SU-DHL-6 (cell line): Measurements from ENCODE around the gene EGLN1.

Experiments used
- H2AFZ ChIP-seq: fragments of 200-600 bp; sonication (generic); 2 replicates; pipeline ENCODE4 v1.6.1; 2014; ENCODE audit warnings: low read depth, mild to moderate bottlenecking, moderate library complexity, mixed read lengths, antibody characterized with exemption, low read length; ENCODE audit not compliant: severe bottlenecking
- H3F3A ChIP-seq: fragments of 200-600 bp; shearing (Covaris generic); 2 replicates; pipeline ENCODE4 v1.6.0; 2016; ENCODE audit warnings: antibody characterized with exemption, mild to moderate bottlenecking; ENCODE audit not compliant: insufficient read depth
- H3K27ac ChIP-seq: fragments of 200-600 bp; sonication (generic); 2 replicates; pipeline ENCODE4 v1.5.1; 2016; ENCODE audit warnings: low read depth, mild to moderate bottlenecking, low read length, moderate library complexity, mixed read lengths
- H3K27me3 ChIP-seq: fragments of 200-600 bp; sonication (generic), shearing (Covaris generic); 2 replicates; pipeline ENCODE4 v1.6.0; 2014; ENCODE audit warnings: mild to moderate bottlenecking, low read length
- H3K36me3 ChIP-seq: fragments of 200-600 bp; sonication (generic); 2 replicates; pipeline ENCODE4 v1.6.1; 2014; ENCODE audit warnings: mild to moderate bottlenecking, low read length, mixed read lengths
- H3K4me2 ChIP-seq: fragments of 300-600, 200-600 bp; shearing (Covaris generic), sonication (generic); 2 replicates; pipeline ENCODE4 v1.6.0; 2014; ENCODE audit warnings: low read length, low read depth, mild to moderate bottlenecking; ENCODE audit not compliant: poor library complexity, severe bottlenecking
- H3K4me3 ChIP-seq: fragments of 200-600 bp; sonication (generic); 2 replicates; pipeline ENCODE4 v1.5.1; 2014; ENCODE audit warnings: antibody characterized with exemption, low read length, mild to moderate bottlenecking, mixed read lengths; ENCODE audit not compliant: insufficient read depth, poor library complexity, severe bottlenecking
- H3K79me2 ChIP-seq: fragments of 200-600 bp; sonication (generic); 2 replicates; pipeline ENCODE4 v1.6.1; 2014; ENCODE audit warnings: mild to moderate bottlenecking, low read length, moderate library complexity; ENCODE audit not compliant: insufficient read depth
- H3K9ac ChIP-seq: fragments of 200-600 bp; sonication (generic); 2 replicates; pipeline ENCODE4 v1.7.0; 2014; ENCODE audit warnings: mild to moderate bottlenecking, low read length
- H3K9me2 ChIP-seq: fragments of 200-600 bp; sonication (generic); replicated peaks from 2 replicates; pipeline ENCODE4 v1.6.1; 2014; ENCODE audit warnings: low read length; ENCODE audit not compliant: insufficient read depth
- H3K9me3 ChIP-seq: fragments of 200-600 bp; sonication (generic); 2 replicates; pipeline ENCODE4 v1.6.1; 2014; ENCODE audit warnings: low read length, mixed read lengths; ENCODE audit not compliant: insufficient read depth
- H4K20me1 ChIP-seq: fragments of 200-600 bp; sonication (generic); 2 replicates; pipeline ENCODE4 v1.6.1; 2014; ENCODE audit warnings: low read depth, mild to moderate bottlenecking, antibody characterized with exemption, low read length, moderate library complexity, mixed read lengths
- CTCF ChIP-seq: fragments of 200-600 bp; sonication (generic); IDR thresholded peaks from one replicate; pipeline ENCODE4 v1.5.1; 2017; ENCODE audit warnings: antibody characterized with exemption, mild to moderate bottlenecking, low read length, moderate library complexity; ENCODE audit not compliant: insufficient read depth, poor library complexity, severe bottlenecking
- EZH2phosphoT487 ChIP-seq: fragments of 200-600 bp; sonication (generic), shearing (Covaris generic); conservative IDR thresholded peaks from 2 replicates; pipeline ENCODE4 v1.6.1; 2018; ENCODE audit warnings: mild to moderate bottlenecking, antibody characterized with exemption, low read length, moderate library complexity, mixed read lengths

EGLN1 gene

GRCh38 chr1:231326248-231326647, 95.8 kb downstream of the EGLN1 start:
- TF ChIP-seq EZH2phosphoT487 (no peak), CTCF (no peak)
- Histone ChIP-seq H3K4me3 (no peak overlapping the region), H2AFZ (no peak overlapping the region)

GRCh38 chr1:231324660-231325059, 97.4 kb downstream of the EGLN1 start:
- H3K4me3 ChIP-seq = no peak overlapping the region

More at GRCh38 chr1:231326248-231326647, 95.8 kb downstream of the EGLN1 start:
- Histone ChIP-seq H3K36me3 (no peaks in the 10 kb centered on the region), H3K9me3 (no peaks in the 10 kb centered on the region), H3F3A (no peaks in the 10 kb centered on the region), H3K79me2 (peaks cover 4% of the 10 kb centered on the region; the same call in 1 of the 2 replicates), H3K9ac (no peak overlapping the region), H4K20me1 (no peaks in the 10 kb centered on the region; the same call in 1 of the 2 replicates), H3K27ac (no peak overlapping the region), H3K4me2 (no peak overlapping the region), H3K9me2 (no peaks in the 10 kb centered on the region), H3K27me3 (no peaks in the 10 kb centered on the region)

GRCh38 chr1:231322880-231323530, 99.1 kb downstream of the EGLN1 start:
- Histone ChIP-seq H3F3A (no peaks in the 10 kb centered on the region), H3K9me2 (no peaks in the 10 kb centered on the region), H3K79me2 (no peaks in the 10 kb centered on the region), H3K36me3 (no peaks in the 10 kb centered on the region), H3K9ac (no peak overlapping the region), H3K4me2 (no peak overlapping the region), H3K27ac (no peak overlapping the region), H2AFZ (no peak overlapping the region), H3K27me3 (no peaks in the 10 kb centered on the region), H3K4me3 (no peak overlapping the region), H3K9me3 (no peaks in the 10 kb centered on the region), H4K20me1 (no peaks in the 10 kb centered on the region; the same call in 1 of the 2 replicates)
- TF ChIP-seq CTCF (no peak), EZH2phosphoT487 (no peak)

More at GRCh38 chr1:231324660-231325059, 97.4 kb downstream of the EGLN1 start:
- no peaks in the 10 kb centered on the region for H3K36me3 ChIP-seq
- H3K4me2 ChIP-seq = no peak overlapping the region
- no peaks in the 10 kb centered on the region; the same call in 1 of the 2 replicates for H4K20me1 ChIP-seq
- H3K9me3 ChIP-seq = no peaks in the 10 kb centered on the region
- H2AFZ ChIP-seq = no peak overlapping the region
- no peaks in the 10 kb centered on the region for H3K27me3 ChIP-seq
- H3K9ac ChIP-seq = no peak overlapping the region
- H3K27ac ChIP-seq = no peak overlapping the region
- no peaks in the 10 kb centered on the region for H3F3A ChIP-seq
- H3K9me2 ChIP-seq = no peaks in the 10 kb centered on the region
- H3K79me2 ChIP-seq = no peaks in the 10 kb centered on the region
- TF ChIP-seq CTCF (no peak), EZH2phosphoT487 (no peak)
